ENCODE data around the gene CARD18. TPM values are rescaled to one million over a fixed set of nuclear protein-coding genes. Genes with fewer than 3 reads are reported as not detected.

CARD18 gene
- total RNA-seq, 1 experiment from 2014 or later, result not detected

DNA sequence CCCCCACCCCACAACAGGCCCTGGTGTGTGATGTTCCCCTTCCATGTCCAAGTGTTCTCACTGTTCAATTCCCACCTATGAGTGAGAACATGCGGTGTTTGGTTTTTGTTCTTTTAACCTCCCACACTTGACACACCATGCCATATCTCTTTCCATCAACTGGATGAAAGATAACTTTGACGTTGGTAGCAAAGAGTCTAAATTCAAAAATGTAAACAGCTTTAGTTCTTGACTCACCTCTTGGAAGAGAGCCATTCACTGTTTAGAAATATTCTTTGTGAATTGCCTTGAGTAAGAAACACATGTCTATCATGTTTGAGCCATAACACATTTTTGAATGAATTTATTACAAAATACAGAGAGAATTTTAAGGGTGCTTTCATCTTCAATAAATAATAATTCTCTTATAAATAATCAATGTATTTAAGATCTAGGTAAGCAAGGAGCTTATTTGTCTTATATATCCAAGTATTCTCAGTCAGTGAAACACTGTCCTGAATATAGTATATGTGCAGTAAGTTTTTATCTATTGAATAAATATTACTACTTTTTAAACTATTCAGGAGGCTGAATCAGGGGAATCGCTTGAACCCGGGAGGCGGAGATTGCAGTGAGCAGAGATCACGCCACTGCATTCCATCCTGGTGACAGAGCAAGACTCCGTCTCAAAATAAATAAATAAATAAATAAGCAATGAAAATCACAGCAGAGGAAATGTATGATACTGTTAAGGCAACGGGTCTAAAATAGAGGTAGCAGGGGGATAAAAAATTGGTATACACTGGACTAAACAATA lies 6.7 kb downstream of the CARD18 start:
- TF ChIP-seq CREB1 (CRISPR knock-in tag; IDR thresholded peaks at IDR 0.05) (no peak), MYBL2 (CRISPR knock-in tag; IDR thresholded peaks at IDR 0.05) (no peak), HMGA2 (CRISPR knock-in tag; IDR thresholded peaks at IDR 0.05) (no peak), ZNF317 (CRISPR knock-in tag; IDR thresholded peaks at IDR 0.05; ENCODE audit: borderline replicate concordance, low read depth) (no peak), FOXK1 (CRISPR knock-in tag; IDR thresholded peaks at IDR 0.05) (no peak), ETV6 (CRISPR knock-in tag; IDR thresholded peaks at IDR 0.05) (no peak), SP1 (CRISPR knock-in tag; conservative IDR thresholded peaks at IDR 0.05) (no peak), MLX (CRISPR knock-in tag; IDR thresholded peaks at IDR 0.05) (no peak), TEAD4 (CRISPR knock-in tag; IDR thresholded peaks at IDR 0.05) (no peak), SMAD4 (CRISPR knock-in tag; IDR thresholded peaks at IDR 0.05) (no peak), USF2 (CRISPR knock-in tag; IDR thresholded peaks at IDR 0.05) (no peak), FOXJ3 (CRISPR knock-in tag; IDR thresholded peaks at IDR 0.05; ENCODE audit: borderline replicate concordance) (no peak), ATF6 (CRISPR knock-in tag; IDR thresholded peaks at IDR 0.05) (no peak)
- TF ChIP-seq, protein P1, sequence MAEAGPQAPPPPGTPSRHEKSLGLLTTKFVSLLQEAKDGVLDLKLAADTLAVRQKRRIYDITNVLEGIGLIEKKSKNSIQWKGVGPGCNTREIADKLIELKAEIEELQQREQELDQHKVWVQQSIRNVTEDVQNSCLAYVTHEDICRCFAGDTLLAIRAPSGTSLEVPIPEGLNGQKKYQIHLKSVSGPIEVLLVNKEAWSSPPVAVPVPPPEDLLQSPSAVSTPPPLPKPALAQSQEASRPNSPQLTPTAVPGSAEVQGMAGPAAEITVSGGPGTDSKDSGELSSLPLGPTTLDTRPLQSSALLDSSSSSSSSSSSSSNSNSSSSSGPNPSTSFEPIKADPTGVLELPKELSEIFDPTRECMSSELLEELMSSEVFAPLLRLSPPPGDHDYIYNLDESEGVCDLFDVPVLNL (CRISPR knock-in tag; IDR thresholded peaks at IDR 0.05; ENCODE audit: borderline replicate concordance, low read depth), result no peak
- TF ChIP-seq, protein P2, sequence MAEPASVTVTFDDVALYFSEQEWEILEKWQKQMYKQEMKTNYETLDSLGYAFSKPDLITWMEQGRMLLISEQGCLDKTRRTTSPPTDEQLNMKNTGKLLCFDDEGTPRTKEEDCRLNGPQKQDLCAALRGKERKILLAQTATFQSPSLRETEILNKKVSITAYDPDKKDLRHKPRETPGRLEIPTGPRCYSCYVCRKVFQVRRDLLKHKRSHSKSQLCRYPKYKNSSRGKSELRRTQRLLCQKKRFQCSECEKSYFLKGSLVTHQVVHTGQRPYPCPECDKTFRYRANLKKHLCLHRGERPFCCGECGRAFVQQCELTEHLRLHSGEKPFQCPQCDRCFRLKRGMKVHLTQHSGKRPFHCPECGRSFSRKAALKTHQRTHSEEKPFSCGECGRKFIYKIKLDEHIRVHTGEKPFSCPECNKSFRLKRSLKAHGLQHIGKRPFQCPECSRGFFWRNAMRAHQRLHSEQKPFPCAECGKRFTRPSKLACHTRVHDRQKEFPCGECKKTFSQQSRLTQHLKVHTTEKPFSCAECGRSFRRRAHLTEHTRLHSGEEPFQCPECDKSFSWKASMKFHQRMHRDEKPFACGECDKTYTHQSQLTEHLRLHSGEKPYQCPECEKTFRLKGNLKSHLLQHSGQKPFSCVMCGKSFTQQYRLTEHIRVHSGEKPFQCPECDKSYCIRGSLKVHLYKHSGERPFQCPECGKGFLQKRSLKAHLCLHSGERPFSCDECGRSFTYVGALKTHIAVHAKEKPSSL (CRISPR knock-in tag; conservative IDR thresholded peaks at IDR 0.05), result no peak
- TF ChIP-seq, protein P3, sequence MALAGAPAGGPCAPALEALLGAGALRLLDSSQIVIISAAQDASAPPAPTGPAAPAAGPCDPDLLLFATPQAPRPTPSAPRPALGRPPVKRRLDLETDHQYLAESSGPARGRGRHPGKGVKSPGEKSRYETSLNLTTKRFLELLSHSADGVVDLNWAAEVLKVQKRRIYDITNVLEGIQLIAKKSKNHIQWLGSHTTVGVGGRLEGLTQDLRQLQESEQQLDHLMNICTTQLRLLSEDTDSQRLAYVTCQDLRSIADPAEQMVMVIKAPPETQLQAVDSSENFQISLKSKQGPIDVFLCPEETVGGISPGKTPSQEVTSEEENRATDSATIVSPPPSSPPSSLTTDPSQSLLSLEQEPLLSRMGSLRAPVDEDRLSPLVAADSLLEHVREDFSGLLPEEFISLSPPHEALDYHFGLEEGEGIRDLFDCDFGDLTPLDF (CRISPR knock-in tag; IDR thresholded peaks at IDR 0.05), result no peak
- TF ChIP-seq, protein P4, sequence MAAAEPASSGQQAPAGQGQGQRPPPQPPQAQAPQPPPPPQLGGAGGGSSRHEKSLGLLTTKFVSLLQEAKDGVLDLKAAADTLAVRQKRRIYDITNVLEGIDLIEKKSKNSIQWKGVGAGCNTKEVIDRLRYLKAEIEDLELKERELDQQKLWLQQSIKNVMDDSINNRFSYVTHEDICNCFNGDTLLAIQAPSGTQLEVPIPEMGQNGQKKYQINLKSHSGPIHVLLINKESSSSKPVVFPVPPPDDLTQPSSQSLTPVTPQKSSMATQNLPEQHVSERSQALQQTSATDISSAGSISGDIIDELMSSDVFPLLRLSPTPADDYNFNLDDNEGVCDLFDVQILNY (CRISPR knock-in tag; IDR thresholded peaks at IDR 0.05), result no peak
- Mint-ChIP-seq H3K4me3 (no peak overlapping the region), H3K4me1 (no peaks in the 10 kb centered on the region), H3K36me3 (peaks cover 23% of the 10 kb centered on the region), H3K9me3 (peaks cover 46% of the 10 kb centered on the region), H3K27me3 (ENCODE audit: low read depth) (no peaks in the 10 kb centered on the region), H3K27ac (no peak overlapping the region)
- ChIA-PET POLR2A (no interaction called here), CTCF (no interaction called here)
- ATAC-seq (no peak), DNase-seq (ENCODE audit: low spot score) (no peak)

All from WTC11 (cell line).